GM23338 (cell line): Measurements from ENCODE around the gene SELENOK. TPM values are rescaled to one million over a fixed set of nuclear protein-coding genes. Genes with fewer than 3 reads are reported as not detected.
A peak's percentile ranks its signal among the peaks of the same experiment; 100 is the strongest.
"Not testable (repeated sequence)": the region's sequence is repeated elsewhere in the genome, so short reads cannot be mapped to it uniquely, and the experiment has no call there.

ENCODE experiments used
- ATAC-seq: fragments of 200-7000 bp; cut with Tn5 transposase; 3 replicates; pipeline ENCODE4 v1.9.1; 2020
- DNase-seq: peaks from one replicate; pipeline ENCODE4 v3.0.0-alpha.2; 2015; ENCODE audit warnings: low spot score
- H2AFZ ChIP-seq: fragments of 200-600 bp; sonication (generic); 2 replicates; pipeline ENCODE4 v1.8.0; 2016; ENCODE audit warnings: antibody characterized with exemption, mild to moderate bottlenecking, moderate library complexity
- H3F3A ChIP-seq: fragments of 200-600 bp; sonication (generic); replicated peaks from 2 replicates; pipeline ENCODE4 v1.8.0; 2017; ENCODE audit warnings: antibody characterized with exemption, mixed run types, low read depth
- H3K27ac ChIP-seq: fragments of 200-600 bp; sonication (generic); 2 replicates; pipeline ENCODE4 v1.6.1; 2016; ENCODE audit warnings: low read depth
- H3K27me3 ChIP-seq: fragments of 200-600 bp; sonication (generic); 2 replicates; pipeline ENCODE4 v1.8.0; 2016; ENCODE audit warnings: mild to moderate bottlenecking, mixed run types, moderate library complexity; ENCODE audit not compliant: insufficient read depth
- H3K36me3 ChIP-seq: fragments of 200-600 bp; sonication (generic); 2 replicates; pipeline ENCODE4 v1.8.0; 2016; ENCODE audit warnings: mild to moderate bottlenecking; ENCODE audit not compliant: insufficient read depth
- H3K4me1 ChIP-seq: fragments of 200-600 bp; sonication (generic); 2 replicates; pipeline ENCODE4 v1.8.0; 2016; ENCODE audit warnings: mild to moderate bottlenecking, moderate library complexity; ENCODE audit not compliant: insufficient read depth
- H3K4me2 ChIP-seq: fragments of 200-600 bp; sonication (generic); 2 replicates; pipeline ENCODE4 v1.7.1; 2017; ENCODE audit warnings: mixed run types
- H3K4me3 ChIP-seq: fragments of 200-600 bp; sonication (generic); 2 replicates; pipeline ENCODE4 v1.6.1; 2016; ENCODE audit warnings: mixed run types
- H3K79me2 ChIP-seq: fragments of 200-600 bp; sonication (generic); replicated peaks from 2 replicates; pipeline ENCODE4 v1.8.0; 2017; ENCODE audit warnings: mild to moderate bottlenecking; ENCODE audit not compliant: insufficient read depth
- H3K9me2 ChIP-seq: fragments of 200-600 bp; sonication (generic); 2 replicates; pipeline ENCODE4 v1.8.0; 2017; ENCODE audit not compliant: insufficient read depth
- H4K20me1 ChIP-seq: fragments of 200-600 bp; sonication (generic); replicated peaks from 2 replicates; pipeline ENCODE4 v1.8.0; 2017; ENCODE audit warnings: mild to moderate bottlenecking; ENCODE audit not compliant: insufficient read depth
- H3K27ac Mint-ChIP-seq: 2 replicates; pipeline ENCODE4 v1.8.0; 2020; ENCODE audit warnings: inconsistent platforms, mild to moderate bottlenecking, moderate library complexity, mixed read lengths
- H3K27me3 Mint-ChIP-seq: 3 replicates; pipeline ENCODE4 v1.8.0; 2022; ENCODE audit warnings: low read depth, mild to moderate bottlenecking, moderate library complexity, mixed read lengths, inconsistent platforms; ENCODE audit not compliant: insufficient read depth, poor library complexity
- H3K36me3 Mint-ChIP-seq: 3 replicates; pipeline ENCODE4 v1.8.0; 2021; ENCODE audit warnings: low read depth, mild to moderate bottlenecking, inconsistent platforms, moderate library complexity, mixed read lengths
- H3K4me1 Mint-ChIP-seq: 3 replicates; pipeline ENCODE4 v1.8.0; 2020; ENCODE audit warnings: mild to moderate bottlenecking, inconsistent platforms, mixed read lengths
- H3K4me3 Mint-ChIP-seq: 3 replicates; pipeline ENCODE4 v1.8.0; 2021; ENCODE audit warnings: moderate library complexity, mild to moderate bottlenecking, inconsistent platforms, mixed read lengths
- H3K9me3 Mint-ChIP-seq: 3 replicates; pipeline ENCODE4 v1.8.0; 2020; ENCODE audit warnings: moderate library complexity, mild to moderate bottlenecking, inconsistent platforms, mixed read lengths
- NANOG ChIP-seq: IDR thresholded peaks from 2 replicates; pipeline ENCODE4 v1.6.1; 2016; ENCODE audit warnings: antibody characterized with exemption, borderline replicate concordance
- POLR2AphosphoS5 ChIP-seq: IDR thresholded peaks from 2 replicates; pipeline ENCODE4 v1.6.1; 2016; ENCODE audit warnings: antibody characterized with exemption, low read depth
- ZNF331 ChIP-seq: fragments of 250-450 bp; sonication (Bioruptor Pico); IDR thresholded peaks from 2 replicates; pipeline ENCODE4 v1.5.0; 2020; ENCODE audit warnings: low read depth, mild to moderate bottlenecking, moderate library complexity
- polyA plus RNA-seq: library from polyadenylated mRNA; unstranded; fragments of >200 nt; fragmentation: Nextera tagmentation; extraction: Ambion mirVana; gene quantifications from 2 replicates; pipeline ENCODE4 v1.2.1, GENCODE V29; 2016
- total RNA-seq: library from RNA; depleted of rRNA; stranded (reverse); fragments of >200 nt; shearing (Covaris generic); gene quantifications from 2 replicates; pipeline ENCODE4 v1.2.3, GENCODE V29; 2014
- TF ChIP-seq, protein P1 (sequence below): IDR thresholded peaks from one replicate; pipeline ENCODE4 v1.6.1; 2018; ENCODE audit warnings: antibody characterized with exemption; ENCODE audit not compliant: unreplicated experiment
- TF ChIP-seq, protein P2 (sequence below), 2 experiments: fragments of 200-600 bp in 1 of 2; sonication (generic) in 1 of 2; conservative IDR thresholded peaks; 2 replicates each; pipeline versions ENCODE4 v1.5.1 to v1.6.1; 2016 to 2017; ENCODE audit warnings: antibody characterized with exemption in 2 of 2, low read depth in 2 of 2, mild to moderate bottlenecking in 2 of 2, moderate library complexity in 1 of 2

Gene SELENOK
- total and polyA plus RNA-seq, 2 experiments from 2014 or later, result 21.4 to 168 TPM

DNA sequence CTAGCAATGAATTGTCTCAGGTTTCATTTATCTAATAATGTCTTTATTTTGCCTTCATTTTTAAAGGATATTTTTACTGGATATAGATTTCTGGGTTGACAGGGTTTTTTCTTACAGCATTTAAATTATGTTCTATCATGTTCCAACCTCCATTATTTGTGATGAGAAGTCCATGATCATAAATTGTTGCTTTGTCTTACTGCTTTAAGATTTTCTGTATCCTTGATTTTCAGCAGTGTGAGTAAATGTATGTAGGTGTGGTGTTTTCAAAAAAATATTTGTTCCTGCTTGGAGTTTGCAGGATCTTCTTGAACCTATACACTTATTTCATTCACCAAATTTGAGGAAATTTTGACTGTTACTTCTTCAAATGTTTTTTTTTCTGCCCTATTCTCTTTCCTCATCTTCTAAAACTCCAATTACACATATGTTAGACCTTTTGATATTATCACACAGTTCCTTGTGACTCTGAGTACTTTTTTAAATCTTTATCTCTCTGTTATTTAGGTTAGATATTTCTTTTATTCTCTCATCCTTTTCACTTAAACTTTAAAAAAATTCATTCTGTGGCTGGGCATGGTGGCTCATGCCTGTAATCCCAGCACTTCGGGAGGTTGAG is 43.7 kb upstream of the SELENOK start:
- no peaks in the 10 kb centered on the region for H3F3A ChIP-seq
- peaks cover 17% of the 10 kb centered on the region for H3K9me3 Mint-ChIP-seq
- no peak overlapping the region for H3K4me2 ChIP-seq
- H3K4me3 ChIP-seq, result no peak overlapping the region
- H3K27ac Mint-ChIP-seq, result no peak overlapping the region
- H3K4me1 ChIP-seq, result no peaks in the 10 kb centered on the region
- H3K27ac ChIP-seq, result no peak overlapping the region
- ATAC-seq (no peak), DNase-seq (no peak)
- no peaks in the 10 kb centered on the region for H3K9me2 ChIP-seq
- peaks cover 4% of the 10 kb centered on the region; the same call in 1 of the 2 replicates for H3K36me3 ChIP-seq
- no peaks in the 10 kb centered on the region for H4K20me1 ChIP-seq
- H3K79me2 ChIP-seq, result no peaks in the 10 kb centered on the region
- H3K36me3 Mint-ChIP-seq, result peaks cover 10% of the 10 kb centered on the region; the same call in 2 of the 3 replicates
- H2AFZ ChIP-seq, result no peak overlapping the region
- TF ChIP-seq NANOG (no peak), POLR2AphosphoS5 (no peak)
- TF ChIP-seq, protein P1, sequence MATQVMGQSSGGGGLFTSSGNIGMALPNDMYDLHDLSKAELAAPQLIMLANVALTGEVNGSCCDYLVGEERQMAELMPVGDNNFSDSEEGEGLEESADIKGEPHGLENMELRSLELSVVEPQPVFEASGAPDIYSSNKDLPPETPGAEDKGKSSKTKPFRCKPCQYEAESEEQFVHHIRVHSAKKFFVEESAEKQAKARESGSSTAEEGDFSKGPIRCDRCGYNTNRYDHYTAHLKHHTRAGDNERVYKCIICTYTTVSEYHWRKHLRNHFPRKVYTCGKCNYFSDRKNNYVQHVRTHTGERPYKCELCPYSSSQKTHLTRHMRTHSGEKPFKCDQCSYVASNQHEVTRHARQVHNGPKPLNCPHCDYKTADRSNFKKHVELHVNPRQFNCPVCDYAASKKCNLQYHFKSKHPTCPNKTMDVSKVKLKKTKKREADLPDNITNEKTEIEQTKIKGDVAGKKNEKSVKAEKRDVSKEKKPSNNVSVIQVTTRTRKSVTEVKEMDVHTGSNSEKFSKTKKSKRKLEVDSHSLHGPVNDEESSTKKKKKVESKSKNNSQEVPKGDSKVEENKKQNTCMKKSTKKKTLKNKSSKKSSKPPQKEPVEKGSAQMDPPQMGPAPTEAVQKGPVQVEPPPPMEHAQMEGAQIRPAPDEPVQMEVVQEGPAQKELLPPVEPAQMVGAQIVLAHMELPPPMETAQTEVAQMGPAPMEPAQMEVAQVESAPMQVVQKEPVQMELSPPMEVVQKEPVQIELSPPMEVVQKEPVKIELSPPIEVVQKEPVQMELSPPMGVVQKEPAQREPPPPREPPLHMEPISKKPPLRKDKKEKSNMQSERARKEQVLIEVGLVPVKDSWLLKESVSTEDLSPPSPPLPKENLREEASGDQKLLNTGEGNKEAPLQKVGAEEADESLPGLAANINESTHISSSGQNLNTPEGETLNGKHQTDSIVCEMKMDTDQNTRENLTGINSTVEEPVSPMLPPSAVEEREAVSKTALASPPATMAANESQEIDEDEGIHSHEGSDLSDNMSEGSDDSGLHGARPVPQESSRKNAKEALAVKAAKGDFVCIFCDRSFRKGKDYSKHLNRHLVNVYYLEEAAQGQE, result no peak
- H3K27me3 Mint-ChIP-seq, result no peaks in the 10 kb centered on the region
- no peaks in the 10 kb centered on the region for H3K27me3 ChIP-seq
- H3K4me1 Mint-ChIP-seq, result no peaks in the 10 kb centered on the region
- no peak overlapping the region for H3K4me3 Mint-ChIP-seq

DNA sequence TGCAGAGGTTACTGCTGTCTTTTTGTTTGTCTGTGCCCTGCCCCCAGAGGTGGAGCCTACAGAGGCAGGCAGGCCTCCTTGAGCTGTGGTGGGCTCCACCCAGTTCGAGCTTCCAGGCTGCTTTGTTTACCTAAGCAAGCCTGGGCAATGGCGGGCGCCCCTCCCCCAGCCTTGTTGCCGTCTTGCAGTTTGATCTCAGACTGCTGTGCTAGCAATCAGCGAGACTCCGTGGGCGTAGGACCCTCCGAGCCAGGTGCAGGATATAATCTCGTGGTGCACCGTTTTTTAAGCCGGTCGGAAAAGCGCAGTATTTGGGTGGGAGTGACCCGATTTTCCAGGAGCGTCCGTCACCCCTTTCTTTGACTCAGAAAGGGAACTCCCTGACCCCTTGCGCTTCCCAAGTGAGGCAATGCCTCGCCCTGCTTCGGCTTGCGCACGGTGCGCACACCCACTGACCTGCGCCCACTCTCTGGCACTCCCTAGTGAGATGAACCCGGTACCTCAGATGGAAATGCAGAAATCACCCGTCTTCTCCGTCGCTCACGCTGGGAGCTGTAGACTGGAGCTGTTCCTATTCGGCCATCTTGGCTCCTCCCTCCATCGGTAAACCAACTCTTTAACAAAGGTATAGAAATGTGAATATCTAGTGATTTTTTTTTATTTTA is 35.7 kb upstream of the SELENOK start:
- Mint-ChIP-seq H3K4me3 (peak overlapping the region; percentile 52), H3K27ac (peak overlapping the region; percentile 88)
- not testable (repeated sequence) for DNase-seq, ATAC-seq, H3K36me3 Mint-ChIP-seq, H3K27me3 ChIP-seq, H3K27ac ChIP-seq, H3K9me3 Mint-ChIP-seq, H3K36me3 ChIP-seq, H3K9me2 ChIP-seq, H4K20me1 ChIP-seq, H3K4me1 ChIP-seq, H3F3A ChIP-seq, H3K4me1 Mint-ChIP-seq, H3K27me3 Mint-ChIP-seq, H3K79me2 ChIP-seq
- Histone ChIP-seq H3K4me3 (peak overlapping the region; percentile 36), H3K4me2 (peak overlapping the region; percentile 56), H2AFZ (peak overlapping the region; percentile 66; the same call in 1 of the 2 replicates)

DNA sequence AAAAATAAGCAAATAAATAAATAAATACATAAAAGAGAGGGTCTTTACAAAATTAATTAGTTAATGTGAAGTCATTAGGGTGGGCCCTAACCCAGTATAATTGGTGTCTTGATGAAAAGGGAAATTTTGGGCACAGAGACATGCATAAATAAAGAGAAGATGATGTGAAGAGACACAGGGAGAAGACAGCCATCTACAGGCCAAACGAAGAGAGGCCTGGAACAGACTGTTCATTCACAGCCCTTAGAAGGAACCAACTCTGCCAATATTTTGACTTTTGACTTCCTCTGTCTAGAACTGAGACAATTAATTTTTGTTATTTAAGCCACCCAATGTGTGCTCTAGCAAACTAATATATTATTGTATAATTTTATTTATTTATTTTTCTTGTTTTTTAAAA is 29.6 kb upstream of the SELENOK start:
- no peak for TF ChIP-seq ZNF331
- TF ChIP-seq, protein P2, sequence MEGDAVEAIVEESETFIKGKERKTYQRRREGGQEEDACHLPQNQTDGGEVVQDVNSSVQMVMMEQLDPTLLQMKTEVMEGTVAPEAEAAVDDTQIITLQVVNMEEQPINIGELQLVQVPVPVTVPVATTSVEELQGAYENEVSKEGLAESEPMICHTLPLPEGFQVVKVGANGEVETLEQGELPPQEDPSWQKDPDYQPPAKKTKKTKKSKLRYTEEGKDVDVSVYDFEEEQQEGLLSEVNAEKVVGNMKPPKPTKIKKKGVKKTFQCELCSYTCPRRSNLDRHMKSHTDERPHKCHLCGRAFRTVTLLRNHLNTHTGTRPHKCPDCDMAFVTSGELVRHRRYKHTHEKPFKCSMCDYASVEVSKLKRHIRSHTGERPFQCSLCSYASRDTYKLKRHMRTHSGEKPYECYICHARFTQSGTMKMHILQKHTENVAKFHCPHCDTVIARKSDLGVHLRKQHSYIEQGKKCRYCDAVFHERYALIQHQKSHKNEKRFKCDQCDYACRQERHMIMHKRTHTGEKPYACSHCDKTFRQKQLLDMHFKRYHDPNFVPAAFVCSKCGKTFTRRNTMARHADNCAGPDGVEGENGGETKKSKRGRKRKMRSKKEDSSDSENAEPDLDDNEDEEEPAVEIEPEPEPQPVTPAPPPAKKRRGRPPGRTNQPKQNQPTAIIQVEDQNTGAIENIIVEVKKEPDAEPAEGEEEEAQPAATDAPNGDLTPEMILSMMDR (conservative IDR thresholded peaks at IDR 0.05; ENCODE audit: low read depth in 2 of 2), result peak; percentile 43 to 60
- no peaks in the 10 kb centered on the region for H3K4me1 ChIP-seq
- no peaks in the 10 kb centered on the region for H3K36me3 ChIP-seq
- Mint-ChIP-seq H3K36me3 (peaks cover 3% of the 10 kb centered on the region; the same call in 1 of the 3 replicates), H3K4me1 (no peaks in the 10 kb centered on the region), H3K27ac (no peak overlapping the region), H3K9me3 (peaks cover 4% of the 10 kb centered on the region; the same call in 1 of the 3 replicates), H3K4me3 (no peak overlapping the region), H3K27me3 (no peaks in the 10 kb centered on the region)
- ATAC-seq (no peak), DNase-seq (peak; percentile 7)
- H3F3A ChIP-seq, result no peaks in the 10 kb centered on the region
- H3K27ac ChIP-seq, result no peak overlapping the region
- H3K9me2 ChIP-seq, result no peaks in the 10 kb centered on the region
- no peaks in the 10 kb centered on the region for H3K79me2 ChIP-seq
- H4K20me1 ChIP-seq, result no peaks in the 10 kb centered on the region
- H2AFZ ChIP-seq, result no peak overlapping the region
- no peak overlapping the region for H3K4me3 ChIP-seq
- H3K27me3 ChIP-seq, result no peaks in the 10 kb centered on the region
- no peak overlapping the region for H3K4me2 ChIP-seq
